Body of pancreas (tissue), 4 donors: ENCODE results near the gene IHH.

ENCODE experiments used
- CTCF ChIP-seq, 7 experiments: fragments of 450-650 bp in 4 of 7; fragments of 200-600 bp in 3 of 7; sonication (generic) in 3 of 7; IDR thresholded peaks; one replicate each; pipeline ENCODE4 v1.5.1; 2016 to 2019; ENCODE audit warnings: antibody characterized with exemption in 7 of 7
- POLR2A ChIP-seq, 3 donors: fragments of 450-650 bp; IDR thresholded peaks; one replicate each; pipeline ENCODE4 v1.6.1; 2016; ENCODE audit warnings: antibody characterized with exemption in 3 of 3, mild to moderate bottlenecking in 2 of 3

GRCh38 chr2:219059725-219060682 lies 717 bp downstream of the IHH start:
- TF ChIP-seq CTCF (IDR thresholded peaks at IDR 0.05): no peak
- no peak for TF ChIP-seq POLR2A (IDR thresholded peaks at IDR 0.05)
